ENCODE measurements around the gene TTLL13. TPM values are rescaled to one million over a fixed set of nuclear protein-coding genes. Genes with fewer than 3 reads are reported as not detected.
A peak's percentile ranks its signal among the peaks of the same experiment; 100 is the strongest.

Gene TTLL13
- total RNA-seq, 1 experiment from 2014 or later = 0.39 TPM

GRCh38 chr15:90231028-90232017, 18.0 kb upstream of the TTLL13 start:
- CTCF ChIA-PET = interaction anchor here (0.7 to 1.1 kb wide), 2 partner anchors 10 to 333 kb away, joined by 3 read pairs; no protein-coding TSS in a partner anchor
- peaks cover 9% of the 10 kb centered on the region; the same call in 1 of the 2 replicates for H3K36me3 ChIP-seq (ENCODE audit: control insufficient read depth, insufficient read depth, low read length)
- peak overlapping the region; percentile 99 for H3K27ac ChIP-seq (ENCODE audit: low read length)
- H3K27me3 ChIP-seq (ENCODE audit: control insufficient read depth, insufficient read depth, low read length) = no peaks in the 10 kb centered on the region
- POLR2A ChIA-PET = interaction anchor here (0.6 to 1.3 kb wide), 3 partner anchors 18 to 1337 kb away, joined by 3 to 5 read pairs (median 3); partner anchors contain the start of gene TTLL13
- ATAC-seq (peak; percentile 9), DNase-seq (ENCODE audit: low read depth, low spot score) (no peak)
- TF ChIP-seq, protein P1, sequence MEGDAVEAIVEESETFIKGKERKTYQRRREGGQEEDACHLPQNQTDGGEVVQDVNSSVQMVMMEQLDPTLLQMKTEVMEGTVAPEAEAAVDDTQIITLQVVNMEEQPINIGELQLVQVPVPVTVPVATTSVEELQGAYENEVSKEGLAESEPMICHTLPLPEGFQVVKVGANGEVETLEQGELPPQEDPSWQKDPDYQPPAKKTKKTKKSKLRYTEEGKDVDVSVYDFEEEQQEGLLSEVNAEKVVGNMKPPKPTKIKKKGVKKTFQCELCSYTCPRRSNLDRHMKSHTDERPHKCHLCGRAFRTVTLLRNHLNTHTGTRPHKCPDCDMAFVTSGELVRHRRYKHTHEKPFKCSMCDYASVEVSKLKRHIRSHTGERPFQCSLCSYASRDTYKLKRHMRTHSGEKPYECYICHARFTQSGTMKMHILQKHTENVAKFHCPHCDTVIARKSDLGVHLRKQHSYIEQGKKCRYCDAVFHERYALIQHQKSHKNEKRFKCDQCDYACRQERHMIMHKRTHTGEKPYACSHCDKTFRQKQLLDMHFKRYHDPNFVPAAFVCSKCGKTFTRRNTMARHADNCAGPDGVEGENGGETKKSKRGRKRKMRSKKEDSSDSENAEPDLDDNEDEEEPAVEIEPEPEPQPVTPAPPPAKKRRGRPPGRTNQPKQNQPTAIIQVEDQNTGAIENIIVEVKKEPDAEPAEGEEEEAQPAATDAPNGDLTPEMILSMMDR (IDR thresholded peaks at IDR 0.05) = no peak
- TF ChIP-seq, protein P2, sequence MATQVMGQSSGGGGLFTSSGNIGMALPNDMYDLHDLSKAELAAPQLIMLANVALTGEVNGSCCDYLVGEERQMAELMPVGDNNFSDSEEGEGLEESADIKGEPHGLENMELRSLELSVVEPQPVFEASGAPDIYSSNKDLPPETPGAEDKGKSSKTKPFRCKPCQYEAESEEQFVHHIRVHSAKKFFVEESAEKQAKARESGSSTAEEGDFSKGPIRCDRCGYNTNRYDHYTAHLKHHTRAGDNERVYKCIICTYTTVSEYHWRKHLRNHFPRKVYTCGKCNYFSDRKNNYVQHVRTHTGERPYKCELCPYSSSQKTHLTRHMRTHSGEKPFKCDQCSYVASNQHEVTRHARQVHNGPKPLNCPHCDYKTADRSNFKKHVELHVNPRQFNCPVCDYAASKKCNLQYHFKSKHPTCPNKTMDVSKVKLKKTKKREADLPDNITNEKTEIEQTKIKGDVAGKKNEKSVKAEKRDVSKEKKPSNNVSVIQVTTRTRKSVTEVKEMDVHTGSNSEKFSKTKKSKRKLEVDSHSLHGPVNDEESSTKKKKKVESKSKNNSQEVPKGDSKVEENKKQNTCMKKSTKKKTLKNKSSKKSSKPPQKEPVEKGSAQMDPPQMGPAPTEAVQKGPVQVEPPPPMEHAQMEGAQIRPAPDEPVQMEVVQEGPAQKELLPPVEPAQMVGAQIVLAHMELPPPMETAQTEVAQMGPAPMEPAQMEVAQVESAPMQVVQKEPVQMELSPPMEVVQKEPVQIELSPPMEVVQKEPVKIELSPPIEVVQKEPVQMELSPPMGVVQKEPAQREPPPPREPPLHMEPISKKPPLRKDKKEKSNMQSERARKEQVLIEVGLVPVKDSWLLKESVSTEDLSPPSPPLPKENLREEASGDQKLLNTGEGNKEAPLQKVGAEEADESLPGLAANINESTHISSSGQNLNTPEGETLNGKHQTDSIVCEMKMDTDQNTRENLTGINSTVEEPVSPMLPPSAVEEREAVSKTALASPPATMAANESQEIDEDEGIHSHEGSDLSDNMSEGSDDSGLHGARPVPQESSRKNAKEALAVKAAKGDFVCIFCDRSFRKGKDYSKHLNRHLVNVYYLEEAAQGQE (IDR thresholded peaks at IDR 0.05; ENCODE audit: insufficient read depth in 1 of 2, low read depth in 2 of 2, low read length in 1 of 2) = no peak
- TF ChIP-seq TCF7L2 (IDR thresholded peaks at IDR 0.05; ENCODE audit: low read depth, low read length) (no peak), SIN3A (IDR thresholded peaks at IDR 0.05; ENCODE audit: borderline replicate concordance, insufficient read depth, low read depth, low read length) (peak; percentile 56; the same call in 1 of the 2 replicates), POLR2AphosphoS5 (IDR thresholded peaks at IDR 0.05; ENCODE audit: low read depth, low read length) (peak; percentile 17)
- in situ Hi-C loops (cut with HindIII; ENCODE audit: low pct_unique_long_range_greater_than_20kb, low sequenced_read_pairs) (no loop called here), intact Hi-C loops (cut with micrococcal nuclease; ENCODE audit: unreplicated experiment) (no loop called here)
- no TSS peak for BruUV-seq (replicated peaks)
- H3K4me1 ChIP-seq (ENCODE audit: control insufficient read depth, insufficient read depth, low read length) = peaks cover 65% of the 10 kb centered on the region
- H3K4me3 ChIP-seq (ENCODE audit: low read depth in 2 of 2, low read length in 2 of 2) = peak overlapping the region; percentile 75 to 85
- H3K9me3 ChIP-seq (ENCODE audit: control insufficient read depth, insufficient read depth, low read depth, low read length) = no peaks in the 10 kb centered on the region

DNA sequence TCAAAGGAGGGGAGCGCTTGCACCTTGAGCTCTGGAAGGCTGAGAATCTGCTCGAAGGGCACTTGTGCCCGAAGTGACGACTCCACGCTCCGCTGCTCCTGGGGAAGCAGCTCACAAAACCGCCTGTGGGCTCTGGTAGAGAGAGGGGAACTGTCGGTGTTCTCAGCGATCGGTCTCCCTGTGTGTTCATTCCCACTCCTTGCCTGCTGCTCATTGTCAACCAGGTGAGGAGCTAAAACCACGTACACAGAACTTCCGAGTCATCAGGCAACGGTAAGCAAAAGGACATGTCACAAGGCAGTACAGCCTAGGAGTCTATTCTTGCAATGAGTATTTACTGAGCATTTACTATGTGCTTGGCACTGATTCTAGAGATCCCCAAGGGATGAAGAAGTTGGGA, 17.2 kb upstream of the TTLL13 start:
- BruUV-seq (replicated peaks) = no TSS peak
- peaks cover 56% of the 10 kb centered on the region for H3K4me1 ChIP-seq (ENCODE audit: control insufficient read depth, insufficient read depth, low read length)
- peak overlapping the region; percentile 75 to 85 for H3K4me3 ChIP-seq (ENCODE audit: low read depth in 2 of 2, low read length in 2 of 2)
- ChIA-PET CTCF (interaction anchor here (0.6 to 1.3 kb wide), 3 partner anchors 56 to 292 kb away, joined by 3 to 5 read pairs (median 4); no protein-coding TSS in a partner anchor), POLR2A (interaction anchor here (0.7 to 1.9 kb wide), 3 partner anchors 16 to 983 kb away, joined by 3 to 8 read pairs (median 3); partner anchors contain the start of gene TTLL13)
- in situ Hi-C loops (cut with HindIII; ENCODE audit: low pct_unique_long_range_greater_than_20kb, low sequenced_read_pairs) = no loop called here
- TF ChIP-seq TCF7L2 (IDR thresholded peaks at IDR 0.05; ENCODE audit: low read depth, low read length) (no peak), POLR2AphosphoS5 (IDR thresholded peaks at IDR 0.05; ENCODE audit: low read depth, low read length) (peak; percentile 67), SIN3A (IDR thresholded peaks at IDR 0.05; ENCODE audit: borderline replicate concordance, insufficient read depth, low read depth, low read length) (peak; percentile 84; the same call in 1 of the 2 replicates)
- TF ChIP-seq, protein P1 (IDR thresholded peaks at IDR 0.05) = no peak
- TF ChIP-seq, protein P2 (IDR thresholded peaks at IDR 0.05; ENCODE audit: insufficient read depth in 1 of 2, low read depth in 2 of 2, low read length in 1 of 2) = no peak
- H3K9me3 ChIP-seq (ENCODE audit: control insufficient read depth, insufficient read depth, low read depth, low read length) = no peaks in the 10 kb centered on the region
- peaks cover 5% of the 10 kb centered on the region; the same call in 1 of the 2 replicates for H3K36me3 ChIP-seq (ENCODE audit: control insufficient read depth, insufficient read depth, low read length)
- DNase-seq (ENCODE audit: low read depth, low spot score) (no peak), ATAC-seq (no peak)
- peak overlapping the region; percentile 99 for H3K27ac ChIP-seq (ENCODE audit: low read length)
- intact Hi-C loops (cut with micrococcal nuclease; ENCODE audit: unreplicated experiment) = no loop called here
- no peaks in the 10 kb centered on the region for H3K27me3 ChIP-seq (ENCODE audit: control insufficient read depth, insufficient read depth, low read length)
